Osteocyte (in vitro differentiated cells): ENCODE data around the gene U2SURP. TPM values are rescaled to one million over a fixed set of nuclear protein-coding genes. Genes with fewer than 3 reads are reported as not detected.

ENCODE experiments used
- DNase-seq: peaks from one replicate; pipeline ENCODE4 v3.0.0; 2021; ENCODE audit warnings: mixed read lengths; ENCODE audit not compliant: unreplicated experiment; ENCODE audit errors: extremely low spot score
- H3K27ac Mint-ChIP-seq: one replicate; pipeline ENCODE4 v1.8.0; 2021; ENCODE audit warnings: mild to moderate bottlenecking, mixed read lengths; ENCODE audit not compliant: unreplicated experiment
- H3K27me3 Mint-ChIP-seq: one replicate; pipeline ENCODE4 v1.8.0; 2021; ENCODE audit warnings: mixed read lengths; ENCODE audit not compliant: unreplicated experiment
- H3K36me3 Mint-ChIP-seq: one replicate; pipeline ENCODE4 v1.8.0; 2021; ENCODE audit warnings: mixed read lengths; ENCODE audit not compliant: unreplicated experiment
- H3K4me1 Mint-ChIP-seq: one replicate; pipeline ENCODE4 v1.8.0; 2021; ENCODE audit warnings: mixed read lengths; ENCODE audit not compliant: unreplicated experiment
- H3K4me3 Mint-ChIP-seq: one replicate; pipeline ENCODE4 v1.8.0; 2021; ENCODE audit warnings: mild to moderate bottlenecking, moderate library complexity, mixed read lengths; ENCODE audit not compliant: unreplicated experiment
- H3K9me3 Mint-ChIP-seq: one replicate; pipeline ENCODE4 v1.8.0; 2021; ENCODE audit warnings: mixed read lengths; ENCODE audit not compliant: unreplicated experiment
- total RNA-seq: library from RNA; stranded (reverse); gene quantifications from 2 replicates; pipeline ENCODE4 v1.2.1, GENCODE V29; 2021
- TF ChIP-seq, protein P1 (sequence below): fragments of 200-600 bp; sonication (generic); IDR thresholded peaks from 2 replicates; pipeline ENCODE4 v1.5.0; 2021; ENCODE audit warnings: antibody characterized with exemption, mild to moderate bottlenecking, moderate library complexity

U2SURP gene
- total RNA-seq, 1 donor from 2014 or later, result 88.8 TPM

- DNase-seq, result no peak
- no peak overlapping the region for H3K4me3 Mint-ChIP-seq
These were observed 7.4 kb upstream of the U2SURP start for GRCh38 chr3:142993958-142994442.

GRCh38 chr3:142997330-142997729, 4.0 kb upstream of the U2SURP start:
- no peak overlapping the region for H3K27ac Mint-ChIP-seq
- no peaks in the 10 kb centered on the region for H3K27me3 Mint-ChIP-seq
- H3K9me3 Mint-ChIP-seq, result no peaks in the 10 kb centered on the region
- TF ChIP-seq, protein P1, sequence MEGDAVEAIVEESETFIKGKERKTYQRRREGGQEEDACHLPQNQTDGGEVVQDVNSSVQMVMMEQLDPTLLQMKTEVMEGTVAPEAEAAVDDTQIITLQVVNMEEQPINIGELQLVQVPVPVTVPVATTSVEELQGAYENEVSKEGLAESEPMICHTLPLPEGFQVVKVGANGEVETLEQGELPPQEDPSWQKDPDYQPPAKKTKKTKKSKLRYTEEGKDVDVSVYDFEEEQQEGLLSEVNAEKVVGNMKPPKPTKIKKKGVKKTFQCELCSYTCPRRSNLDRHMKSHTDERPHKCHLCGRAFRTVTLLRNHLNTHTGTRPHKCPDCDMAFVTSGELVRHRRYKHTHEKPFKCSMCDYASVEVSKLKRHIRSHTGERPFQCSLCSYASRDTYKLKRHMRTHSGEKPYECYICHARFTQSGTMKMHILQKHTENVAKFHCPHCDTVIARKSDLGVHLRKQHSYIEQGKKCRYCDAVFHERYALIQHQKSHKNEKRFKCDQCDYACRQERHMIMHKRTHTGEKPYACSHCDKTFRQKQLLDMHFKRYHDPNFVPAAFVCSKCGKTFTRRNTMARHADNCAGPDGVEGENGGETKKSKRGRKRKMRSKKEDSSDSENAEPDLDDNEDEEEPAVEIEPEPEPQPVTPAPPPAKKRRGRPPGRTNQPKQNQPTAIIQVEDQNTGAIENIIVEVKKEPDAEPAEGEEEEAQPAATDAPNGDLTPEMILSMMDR, result no peak
- no peaks in the 10 kb centered on the region for H3K36me3 Mint-ChIP-seq
- no peak overlapping the region for H3K4me3 Mint-ChIP-seq
- peaks cover 17% of the 10 kb centered on the region for H3K4me1 Mint-ChIP-seq
- DNase-seq, result no peak

More at GRCh38 chr3:142993958-142994442, 7.4 kb upstream of the U2SURP start:
- H3K4me1 Mint-ChIP-seq, result no peaks in the 10 kb centered on the region
- H3K9me3 Mint-ChIP-seq, result no peaks in the 10 kb centered on the region
- H3K27me3 Mint-ChIP-seq, result no peaks in the 10 kb centered on the region
- H3K36me3 Mint-ChIP-seq, result no peaks in the 10 kb centered on the region
- no peak overlapping the region for H3K27ac Mint-ChIP-seq
- TF ChIP-seq, protein P1, result peak; percentile 81

GRCh38 chr3:142998439-142998838, 2.9 kb upstream of the U2SURP start:
- H3K9me3 Mint-ChIP-seq, result no peaks in the 10 kb centered on the region
- no peaks in the 10 kb centered on the region for H3K27me3 Mint-ChIP-seq
- H3K27ac Mint-ChIP-seq, result no peak overlapping the region
- no peaks in the 10 kb centered on the region for H3K36me3 Mint-ChIP-seq
- no peak for DNase-seq
- H3K4me3 Mint-ChIP-seq, result no peak overlapping the region
- TF ChIP-seq, protein P1, result no peak
- peaks cover 27% of the 10 kb centered on the region for H3K4me1 Mint-ChIP-seq

DNA sequence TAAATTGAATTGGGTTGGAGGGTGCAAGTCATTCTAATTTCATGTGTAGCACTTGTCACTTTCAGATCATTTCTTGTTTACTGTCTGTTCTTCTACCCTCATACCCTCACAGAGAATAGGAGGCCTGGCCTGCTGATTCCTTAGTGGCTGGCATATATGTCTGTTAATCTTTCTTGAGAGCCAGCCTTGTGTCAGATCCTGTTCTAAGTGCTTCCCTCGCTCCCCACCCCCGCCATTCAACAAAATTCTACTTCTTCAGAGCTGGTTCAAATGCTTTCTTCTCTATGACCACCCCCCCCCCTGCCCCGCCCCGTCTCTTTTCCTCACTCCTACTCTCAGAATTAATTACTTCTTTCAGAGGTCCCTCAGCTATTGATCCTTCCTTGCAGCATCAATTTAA, 1.5 kb upstream of the U2SURP start:
- H3K27me3 Mint-ChIP-seq, result no peaks in the 10 kb centered on the region
- H3K4me1 Mint-ChIP-seq, result peaks cover 33% of the 10 kb centered on the region
- TF ChIP-seq, protein P1, result no peak
- DNase-seq, result no peak
- H3K4me3 Mint-ChIP-seq, result peak overlapping the region; percentile 94
- H3K9me3 Mint-ChIP-seq, result no peaks in the 10 kb centered on the region
- no peaks in the 10 kb centered on the region for H3K36me3 Mint-ChIP-seq
- peak overlapping the region; percentile 100 for H3K27ac Mint-ChIP-seq

DNA sequence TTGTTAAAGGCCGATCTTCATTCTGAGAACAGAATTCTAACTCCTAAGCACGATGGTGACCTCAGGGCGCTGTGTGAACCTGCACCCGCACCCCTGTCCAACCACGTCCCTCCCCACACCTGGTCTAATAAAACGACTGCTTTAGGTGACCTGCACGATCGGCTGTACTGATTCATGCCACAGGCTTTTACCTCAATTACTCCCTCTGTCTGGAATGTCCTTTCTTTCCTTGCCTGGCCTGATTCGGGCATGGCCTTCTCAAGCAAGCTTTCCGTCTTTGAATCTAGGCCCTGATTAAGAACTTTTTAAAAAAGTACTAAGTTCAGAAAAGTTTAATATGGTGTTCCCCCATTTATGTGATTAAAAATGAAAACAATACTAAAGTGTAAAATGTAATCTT, 842 bp upstream of the U2SURP start:
- Mint-ChIP-seq H3K27ac (peak overlapping the region; percentile 100), H3K4me3 (peak overlapping the region; percentile 94), H3K36me3 (no peaks in the 10 kb centered on the region), H3K27me3 (no peaks in the 10 kb centered on the region), H3K9me3 (no peaks in the 10 kb centered on the region), H3K4me1 (peaks cover 37% of the 10 kb centered on the region)
- TF ChIP-seq, protein P1, result no peak
- DNase-seq, result no peak
